Neural cell (in vitro differentiated cells): Measurements from ENCODE around the gene ETV6.

ENCODE experiments used
- EP300 ChIP-seq: fragments of 450-650 bp; conservative IDR thresholded peaks from 2 replicates; pipeline ENCODE4 v1.6.1; 2014; ENCODE audit warnings: antibody characterized with exemption, mild to moderate bottlenecking, moderate library complexity; ENCODE audit not compliant: poor library complexity, severe bottlenecking
- EZH2 ChIP-seq: fragments of 200-600, 300-800 bp; shearing (Covaris generic), sonication (generic); IDR thresholded peaks from 2 replicates; pipeline ENCODE4 v1.6.1; 2014; ENCODE audit warnings: antibody characterized with exemption, low read length, borderline replicate concordance, mild to moderate bottlenecking; ENCODE audit not compliant: insufficient read depth, poor library complexity, severe bottlenecking
- POLR2AphosphoS5 ChIP-seq: IDR thresholded peaks from 2 replicates; pipeline ENCODE4 v1.6.1; 2012
- SMC3 ChIP-seq: fragments of 450-650 bp; conservative IDR thresholded peaks from 2 replicates; pipeline ENCODE4 v1.6.1; 2014; ENCODE audit warnings: antibody characterized with exemption, mild to moderate bottlenecking, moderate library complexity; ENCODE audit not compliant: poor library complexity
- TAF1 ChIP-seq: IDR thresholded peaks from 2 replicates; pipeline ENCODE4 v1.6.1; 2012; ENCODE audit warnings: low read depth
- TF ChIP-seq, protein P1 (sequence below): fragments of 450-650 bp; IDR thresholded peaks from 2 replicates; pipeline ENCODE4 v1.5.1; 2014; ENCODE audit warnings: antibody characterized with exemption, mild to moderate bottlenecking, moderate library complexity; ENCODE audit not compliant: poor library complexity, severe bottlenecking

DNA sequence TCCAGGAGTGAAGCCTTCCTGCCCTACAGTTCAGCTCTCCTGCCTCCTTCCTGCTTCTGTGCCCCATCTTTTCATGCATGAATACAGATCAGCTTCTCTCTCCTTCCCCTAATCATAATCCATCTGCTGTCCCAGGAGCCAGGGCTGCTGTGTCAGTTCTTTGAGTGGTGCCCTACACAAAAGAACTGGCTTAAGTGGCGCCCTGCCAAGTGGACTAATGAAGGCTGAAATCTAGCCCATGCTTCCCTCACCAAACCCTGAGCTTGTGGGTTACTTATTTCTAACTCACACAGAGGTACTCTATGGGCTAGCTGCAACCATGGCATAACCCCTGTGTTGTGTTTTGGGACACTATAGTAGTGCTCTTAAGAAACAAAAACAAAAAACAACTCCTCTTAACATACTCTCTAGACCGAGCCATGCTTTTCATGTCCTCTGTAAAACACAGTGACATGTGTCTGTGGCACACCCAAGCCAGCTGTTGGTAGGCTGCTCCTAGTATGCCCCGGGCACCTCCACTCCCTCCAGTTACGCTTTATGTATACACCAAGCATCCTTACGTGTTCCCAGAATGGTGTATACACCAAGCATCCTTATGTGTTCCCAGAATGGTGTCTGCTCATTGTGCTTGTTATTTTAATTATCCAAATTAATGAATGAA is 19.3 kb upstream of the ETV6 start:
- TF ChIP-seq EP300, result no peak
- TF ChIP-seq, protein P1, sequence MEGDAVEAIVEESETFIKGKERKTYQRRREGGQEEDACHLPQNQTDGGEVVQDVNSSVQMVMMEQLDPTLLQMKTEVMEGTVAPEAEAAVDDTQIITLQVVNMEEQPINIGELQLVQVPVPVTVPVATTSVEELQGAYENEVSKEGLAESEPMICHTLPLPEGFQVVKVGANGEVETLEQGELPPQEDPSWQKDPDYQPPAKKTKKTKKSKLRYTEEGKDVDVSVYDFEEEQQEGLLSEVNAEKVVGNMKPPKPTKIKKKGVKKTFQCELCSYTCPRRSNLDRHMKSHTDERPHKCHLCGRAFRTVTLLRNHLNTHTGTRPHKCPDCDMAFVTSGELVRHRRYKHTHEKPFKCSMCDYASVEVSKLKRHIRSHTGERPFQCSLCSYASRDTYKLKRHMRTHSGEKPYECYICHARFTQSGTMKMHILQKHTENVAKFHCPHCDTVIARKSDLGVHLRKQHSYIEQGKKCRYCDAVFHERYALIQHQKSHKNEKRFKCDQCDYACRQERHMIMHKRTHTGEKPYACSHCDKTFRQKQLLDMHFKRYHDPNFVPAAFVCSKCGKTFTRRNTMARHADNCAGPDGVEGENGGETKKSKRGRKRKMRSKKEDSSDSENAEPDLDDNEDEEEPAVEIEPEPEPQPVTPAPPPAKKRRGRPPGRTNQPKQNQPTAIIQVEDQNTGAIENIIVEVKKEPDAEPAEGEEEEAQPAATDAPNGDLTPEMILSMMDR, result no peak
- TF ChIP-seq POLR2AphosphoS5, result no peak
- no peak for TF ChIP-seq EZH2
- TF ChIP-seq TAF1, result no peak
- TF ChIP-seq SMC3, result no peak
